ENCODE measurements around the gene TOMM70.

The TOMM70 gene

GRCh38 chr3:100412912-100413590, 12.2 kb upstream of the TOMM70 start:
- FAIRE-seq (no peak), DNase-seq (ENCODE audit: extremely low spot score, insufficient read length, low read depth) (no peak)

GRCh38 chr3:100411091-100411982, 10.4 kb upstream of the TOMM70 start:
- DNase-seq (ENCODE audit: extremely low spot score, insufficient read length, low read depth) (no peak), FAIRE-seq (no peak)

- no peak for DNase-seq (ENCODE audit: extremely low spot score, insufficient read length, low read depth)
- FAIRE-seq: no peak
Measured at GRCh38 chr3:100407977-100408532, 7.2 kb upstream of the TOMM70 start.

- FAIRE-seq (no peak), DNase-seq (ENCODE audit: extremely low spot score, insufficient read length, low read depth) (no peak)
Measured at GRCh38 chr3:100407164-100407563, 6.3 kb upstream of the TOMM70 start.

- FAIRE-seq: no peak
- no peak for DNase-seq (ENCODE audit: extremely low spot score, insufficient read length, low read depth)
Measured at GRCh38 chr3:100404250-100404548, 3.3 kb upstream of the TOMM70 start.

GRCh38 chr3:100403362-100404249, 2.7 kb upstream of the TOMM70 start:
- FAIRE-seq (peak; percentile 9), DNase-seq (ENCODE audit: extremely low spot score, insufficient read length, low read depth) (no peak)

- FAIRE-seq: no peak
- no peak for DNase-seq (ENCODE audit: extremely low spot score, insufficient read length, low read depth)
Measured at GRCh38 chr3:100402891-100403290, 2.0 kb upstream of the TOMM70 start.

GRCh38 chr3:100402256-100402655, 1.4 kb upstream of the TOMM70 start:
- DNase-seq (ENCODE audit: extremely low spot score, insufficient read length, low read depth): no peak
- no peak for FAIRE-seq

- no peak for FAIRE-seq
- no peak for DNase-seq (ENCODE audit: extremely low spot score, insufficient read length, low read depth)
Measured at GRCh38 chr3:100401674-100402041, 769 bp upstream of the TOMM70 start.

- no peak for DNase-seq (ENCODE audit: extremely low spot score, insufficient read length, low read depth)
- no peak for FAIRE-seq
Measured at GRCh38 chr3:100400419-100400779, 490 bp downstream of the TOMM70 start.

- DNase-seq (ENCODE audit: extremely low spot score, insufficient read length, low read depth) (no peak), FAIRE-seq (no peak)
Measured at GRCh38 chr3:100399341-100400071, 1.4 kb downstream of the TOMM70 start.

- DNase-seq (ENCODE audit: extremely low spot score, insufficient read length, low read depth) (no peak), FAIRE-seq (no peak)
Measured at GRCh38 chr3:100396967-100397366, 3.9 kb downstream of the TOMM70 start.

- DNase-seq (ENCODE audit: extremely low spot score, insufficient read length, low read depth) (no peak), FAIRE-seq (no peak)
Measured at GRCh38 chr3:100395679-100396431, 5.0 kb downstream of the TOMM70 start.

- no peak for DNase-seq (ENCODE audit: extremely low spot score, insufficient read length, low read depth)
- no peak for FAIRE-seq
Measured at GRCh38 chr3:100389025-100389424, 11.9 kb downstream of the TOMM70 start.

GRCh38 chr3:100386437-100387074, 14.3 kb downstream of the TOMM70 start:
- DNase-seq (ENCODE audit: extremely low spot score, insufficient read length, low read depth) (no peak), FAIRE-seq (no peak)

GRCh38 chr3:100384733-100385525, 16.0 kb downstream of the TOMM70 start:
- no peak for DNase-seq (ENCODE audit: extremely low spot score, insufficient read length, low read depth)
- FAIRE-seq: no peak

GRCh38 chr3:100376301-100376700, 24.6 kb downstream of the TOMM70 start:
- no peak for FAIRE-seq
- no peak for DNase-seq (ENCODE audit: extremely low spot score, insufficient read length, low read depth)

GRCh38 chr3:100374521-100374920, 26.4 kb downstream of the TOMM70 start:
- DNase-seq (ENCODE audit: extremely low spot score, insufficient read length, low read depth) (no peak), FAIRE-seq (no peak)

All from GM18507 (cell line).